ENCODE data around the gene RHEX.

DNA sequence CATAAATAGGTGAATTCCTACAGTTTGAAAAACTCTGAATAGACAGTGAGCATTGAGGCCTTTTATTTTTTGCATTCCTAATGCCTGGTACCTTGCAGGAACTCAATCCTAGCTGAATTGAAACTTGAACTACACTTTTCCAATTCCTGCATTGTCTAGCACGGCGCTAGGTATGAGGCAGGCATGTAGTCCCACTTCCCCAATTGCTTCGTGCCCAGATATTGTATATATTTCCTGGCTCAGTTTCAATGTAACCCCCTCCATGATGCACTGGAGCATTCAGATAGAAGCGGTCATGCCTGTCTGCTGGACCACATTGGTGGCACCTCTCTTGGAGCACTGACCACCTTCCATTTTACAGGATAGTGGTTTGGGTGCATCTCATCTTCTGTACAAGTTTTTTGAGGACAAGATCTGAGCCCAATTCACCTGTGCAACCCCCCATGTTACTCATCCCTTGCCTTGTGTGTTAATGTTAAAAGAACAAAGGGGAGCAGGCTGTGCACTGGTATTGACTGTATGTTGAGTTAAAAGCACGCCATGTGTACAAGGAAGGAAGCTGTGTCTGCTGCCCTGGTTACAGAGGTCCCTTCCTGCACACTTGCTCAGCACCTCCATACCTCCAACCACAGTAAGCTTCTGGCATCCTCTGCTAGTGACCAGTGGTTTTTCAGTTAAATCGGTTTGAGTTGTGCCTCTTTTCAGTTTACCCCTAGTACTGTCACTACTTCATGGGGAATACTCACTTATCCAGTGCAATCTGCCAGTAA lies 39.8 kb upstream of the RHEX start:
- TF ChIP-seq, protein P1, sequence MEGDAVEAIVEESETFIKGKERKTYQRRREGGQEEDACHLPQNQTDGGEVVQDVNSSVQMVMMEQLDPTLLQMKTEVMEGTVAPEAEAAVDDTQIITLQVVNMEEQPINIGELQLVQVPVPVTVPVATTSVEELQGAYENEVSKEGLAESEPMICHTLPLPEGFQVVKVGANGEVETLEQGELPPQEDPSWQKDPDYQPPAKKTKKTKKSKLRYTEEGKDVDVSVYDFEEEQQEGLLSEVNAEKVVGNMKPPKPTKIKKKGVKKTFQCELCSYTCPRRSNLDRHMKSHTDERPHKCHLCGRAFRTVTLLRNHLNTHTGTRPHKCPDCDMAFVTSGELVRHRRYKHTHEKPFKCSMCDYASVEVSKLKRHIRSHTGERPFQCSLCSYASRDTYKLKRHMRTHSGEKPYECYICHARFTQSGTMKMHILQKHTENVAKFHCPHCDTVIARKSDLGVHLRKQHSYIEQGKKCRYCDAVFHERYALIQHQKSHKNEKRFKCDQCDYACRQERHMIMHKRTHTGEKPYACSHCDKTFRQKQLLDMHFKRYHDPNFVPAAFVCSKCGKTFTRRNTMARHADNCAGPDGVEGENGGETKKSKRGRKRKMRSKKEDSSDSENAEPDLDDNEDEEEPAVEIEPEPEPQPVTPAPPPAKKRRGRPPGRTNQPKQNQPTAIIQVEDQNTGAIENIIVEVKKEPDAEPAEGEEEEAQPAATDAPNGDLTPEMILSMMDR (conservative IDR thresholded peaks at IDR 0.05 in 1 of 2, IDR thresholded peaks at IDR 0.05 in 1 of 2; ENCODE audit: extremely low read depth in 1 of 2, insufficient read depth in 1 of 2, low read depth in 1 of 2, low read length in 2 of 2), result no peak
- no peak for TF ChIP-seq EZH2 (IDR thresholded peaks at IDR 0.05; ENCODE audit: borderline replicate concordance, low read length)

Measured in mammary epithelial cell (primary cell).